HG02623 (cell line): ENCODE measurements around the gene DNAI2.
"Not testable (repeated sequence)": the region's sequence is repeated elsewhere in the genome, so short reads cannot be mapped to it uniquely, and the experiment has no call there.

Source experiments
- ATAC-seq: cut with Tn5 transposase; IDR thresholded peaks from one replicate; pipeline ENCODE4 v1.9.1; 2021; ENCODE audit warnings: moderate library complexity; ENCODE audit not compliant: unreplicated experiment

DNAI2 gene

GRCh38 chr17:74272731-74273201 is 1.3 kb upstream of the DNAI2 start:
- no peak for ATAC-seq

GRCh38 chr17:74274709-74275340 is 791 bp downstream of the DNAI2 start:
- no peak for ATAC-seq

GRCh38 chr17:74276051-74276476 is 2.0 kb downstream of the DNAI2 start:
- no peak for ATAC-seq

GRCh38 chr17:74276541-74277009 is 2.5 kb downstream of the DNAI2 start:
- no peak for ATAC-seq

- no peak for ATAC-seq
These were observed 3.9 kb downstream of the DNAI2 start for GRCh38 chr17:74277935-74278334.

- not testable (repeated sequence) for ATAC-seq
These were observed 5.6 kb downstream of the DNAI2 start for GRCh38 chr17:74279617-74280016.

- ATAC-seq = peak; percentile 40
These were observed 6.1 kb downstream of the DNAI2 start for GRCh38 chr17:74280093-74280513.

GRCh38 chr17:74281799-74282198 is 7.8 kb downstream of the DNAI2 start:
- no peak for ATAC-seq

- not testable (repeated sequence) for ATAC-seq
These were observed 8.2 kb downstream of the DNAI2 start for GRCh38 chr17:74282274-74282586.

GRCh38 chr17:74282587-74283370 is 8.7 kb downstream of the DNAI2 start:
- ATAC-seq = no peak

- no peak for ATAC-seq
These were observed 9.3 kb downstream of the DNAI2 start for GRCh38 chr17:74283371-74283673.

- no peak for ATAC-seq
These were observed 13.1 kb downstream of the DNAI2 start for GRCh38 chr17:74287031-74287602.

- ATAC-seq = peak; percentile 43
These were observed 14.8 kb downstream of the DNAI2 start for GRCh38 chr17:74288785-74289184.

- no peak for ATAC-seq
These were observed 15.7 kb downstream of the DNAI2 start for GRCh38 chr17:74289688-74290087.

GRCh38 chr17:74290340-74290739 is 16.3 kb downstream of the DNAI2 start:
- no peak for ATAC-seq

- no peak for ATAC-seq
These were observed 18.5 kb downstream of the DNAI2 start for GRCh38 chr17:74292495-74292894.

- no peak for ATAC-seq
These were observed 21.9 kb downstream of the DNAI2 start for GRCh38 chr17:74295625-74296547.

GRCh38 chr17:74296548-74296936 is 22.5 kb downstream of the DNAI2 start:
- ATAC-seq = no peak

- ATAC-seq = no peak
These were observed 23.9 kb downstream of the DNAI2 start for GRCh38 chr17:74297941-74298340.

GRCh38 chr17:74298778-74299177 is 24.7 kb downstream of the DNAI2 start:
- ATAC-seq = no peak
